Raji (cell line): ENCODE data around the gene ROBO1.

Experiments
- POLR2A ChIP-seq: IDR thresholded peaks from 2 replicates; pipeline ENCODE4 v1.6.1; 2011; ENCODE audit warnings: low read depth, low read length, control low read depth; ENCODE audit not compliant: insufficient read depth

ROBO1 gene

DNA sequence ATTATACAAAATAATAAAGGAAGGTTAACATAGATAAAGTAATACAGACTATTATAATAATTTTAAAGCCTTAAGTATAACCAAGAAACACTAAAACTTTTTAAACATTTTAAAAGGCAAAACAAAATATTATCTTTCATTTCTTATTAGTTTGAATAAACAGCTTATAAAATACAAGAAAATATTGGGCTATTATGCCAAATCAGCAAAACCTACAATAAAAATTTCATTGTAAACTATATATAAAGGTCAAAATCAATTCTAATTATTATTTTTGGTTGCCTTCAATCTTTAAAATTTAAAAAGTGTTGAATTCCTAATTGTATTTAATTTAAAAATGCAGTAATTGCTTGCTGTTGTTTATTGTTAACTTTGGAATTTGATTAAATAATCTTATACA lies 430.0 kb downstream of the ROBO1 start:
- no peak for TF ChIP-seq POLR2A

DNA sequence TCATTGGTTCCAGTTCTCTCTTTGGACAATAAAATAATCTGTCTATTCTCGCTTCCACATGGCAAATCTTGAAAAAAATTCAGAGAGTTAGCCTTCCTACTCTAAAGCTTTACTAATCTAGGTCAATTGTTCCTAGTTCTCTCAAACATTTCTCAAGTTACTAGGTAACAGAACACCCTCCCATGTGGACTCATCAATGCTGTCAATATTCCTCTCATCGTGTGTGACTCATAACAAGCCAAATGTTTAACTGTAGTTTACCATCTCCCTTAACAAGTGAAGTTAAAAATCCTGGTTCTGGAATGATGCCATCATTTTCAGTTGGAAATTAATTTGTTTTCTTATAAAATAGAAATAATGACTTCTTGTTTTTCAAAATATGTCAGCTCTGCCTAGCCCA lies 438.6 kb downstream of the ROBO1 start:
- no peak for TF ChIP-seq POLR2A

DNA sequence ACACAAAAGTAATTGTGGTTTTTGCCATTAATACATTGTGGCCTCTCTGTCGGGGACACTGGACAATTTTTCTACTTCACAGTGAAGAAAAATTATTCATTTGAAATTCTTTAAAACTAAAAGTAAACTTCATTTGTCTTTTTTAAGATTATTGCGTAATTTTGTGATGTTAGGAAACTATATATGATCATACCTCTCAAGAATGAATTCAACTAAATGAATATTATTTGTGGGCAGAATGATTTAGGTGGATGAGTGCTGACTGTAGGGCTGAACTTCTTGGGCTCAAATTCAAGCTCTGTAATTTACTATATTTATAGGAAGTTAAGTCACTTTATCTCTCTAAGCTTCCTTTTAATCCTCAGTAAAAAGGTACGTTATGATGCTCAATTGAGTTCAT lies 441.2 kb downstream of the ROBO1 start:
- TF ChIP-seq POLR2A = no peak

DNA sequence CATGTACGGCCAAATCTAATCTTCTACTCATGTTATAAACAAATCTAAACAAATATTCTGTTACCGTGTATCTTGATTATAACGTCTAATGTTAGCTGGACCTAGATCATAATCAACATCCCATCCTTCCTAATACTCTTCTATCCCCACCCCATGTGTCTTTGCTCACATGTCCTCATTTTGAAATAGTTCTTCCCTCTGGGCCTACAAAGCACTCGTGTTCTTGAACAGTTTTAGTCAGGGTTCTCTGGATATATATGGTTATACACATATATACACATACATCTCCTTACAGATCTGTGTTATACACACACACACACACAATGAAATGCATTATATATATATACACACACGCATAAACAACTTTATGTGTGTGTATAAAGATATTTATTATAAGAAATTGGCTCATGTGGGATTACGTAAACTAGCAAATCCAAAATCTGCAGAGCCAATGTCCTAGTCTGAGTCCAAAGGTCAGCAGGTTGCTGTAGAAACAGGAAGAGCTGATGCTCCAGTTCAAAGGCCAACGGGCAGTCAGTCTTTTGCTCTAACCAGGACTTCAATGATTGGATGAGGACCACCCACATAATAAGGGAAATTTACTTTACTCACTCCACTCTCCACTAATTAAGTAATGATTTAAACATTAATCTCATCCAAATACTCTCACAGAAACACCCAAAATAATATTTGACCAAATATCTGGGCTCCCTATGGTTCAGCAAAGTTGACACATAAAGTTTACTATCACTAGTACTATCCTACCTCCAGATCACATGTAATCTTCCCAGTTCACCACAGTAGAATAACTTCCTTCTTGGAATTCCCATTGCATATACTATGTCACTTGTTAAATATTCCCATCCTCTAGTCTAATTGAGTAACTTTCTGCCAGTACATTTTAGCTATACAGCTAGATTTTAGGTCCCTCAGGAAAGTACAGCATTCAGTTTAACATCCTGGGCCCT lies 450.0 kb downstream of the ROBO1 start:
- no peak for TF ChIP-seq POLR2A

DNA sequence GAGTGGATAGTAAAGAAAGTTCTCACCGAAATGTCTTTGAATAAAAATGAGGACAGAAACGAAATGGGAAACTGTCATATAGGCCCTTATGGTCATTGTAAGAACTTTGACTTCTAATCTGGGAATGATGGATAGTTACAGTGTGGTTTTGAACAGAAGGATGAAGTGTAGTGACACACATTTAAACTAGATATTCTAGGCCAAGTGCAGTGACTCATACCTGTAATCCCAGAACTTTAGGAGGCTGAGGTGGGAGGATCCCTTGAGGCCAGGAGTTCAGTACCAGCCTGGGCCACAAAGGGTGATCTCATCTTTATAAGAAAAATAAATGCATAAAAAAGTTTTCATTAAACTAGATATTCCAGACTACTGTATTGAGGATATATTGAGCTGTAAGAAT lies 452.8 kb downstream of the ROBO1 start:
- no peak for TF ChIP-seq POLR2A

DNA sequence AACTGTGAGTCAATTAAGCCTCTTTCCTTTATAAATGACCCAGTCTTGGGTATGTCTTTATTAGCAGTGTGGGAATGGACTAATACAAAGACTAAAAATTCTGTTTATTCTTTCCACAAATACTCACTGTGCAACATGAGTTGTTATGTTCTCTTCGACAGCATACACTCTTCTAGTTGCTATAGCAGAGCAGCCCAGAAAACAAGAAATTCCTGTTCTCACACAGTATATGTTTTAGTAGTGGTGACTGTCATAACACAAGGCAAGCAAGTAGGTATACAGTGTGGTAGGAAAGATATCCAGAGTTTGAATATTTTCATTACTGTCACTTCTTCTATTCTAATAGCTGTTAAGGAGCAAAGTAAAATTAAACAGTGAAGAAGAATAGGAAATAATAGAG lies 453.3 kb downstream of the ROBO1 start:
- no peak for TF ChIP-seq POLR2A

DNA sequence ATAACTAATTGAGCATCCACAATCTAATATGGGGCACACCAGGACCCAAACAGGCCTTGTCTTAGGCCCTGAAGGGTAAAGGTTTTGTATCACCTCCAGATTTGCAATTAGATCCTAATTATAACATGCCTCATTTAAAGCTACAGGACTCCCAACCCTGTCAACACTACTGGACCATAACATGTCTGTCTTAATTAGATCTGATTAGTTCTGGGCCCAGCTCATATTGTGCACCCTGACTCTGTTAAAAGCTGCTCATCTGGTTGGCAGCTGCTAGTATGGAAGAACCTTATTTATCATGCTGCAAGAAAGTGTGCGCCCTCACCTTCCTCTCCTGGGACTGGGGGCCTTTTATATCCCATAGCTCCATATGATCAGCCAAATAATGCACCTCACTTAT lies 457.8 kb downstream of the ROBO1 start:
- TF ChIP-seq POLR2A = no peak

DNA sequence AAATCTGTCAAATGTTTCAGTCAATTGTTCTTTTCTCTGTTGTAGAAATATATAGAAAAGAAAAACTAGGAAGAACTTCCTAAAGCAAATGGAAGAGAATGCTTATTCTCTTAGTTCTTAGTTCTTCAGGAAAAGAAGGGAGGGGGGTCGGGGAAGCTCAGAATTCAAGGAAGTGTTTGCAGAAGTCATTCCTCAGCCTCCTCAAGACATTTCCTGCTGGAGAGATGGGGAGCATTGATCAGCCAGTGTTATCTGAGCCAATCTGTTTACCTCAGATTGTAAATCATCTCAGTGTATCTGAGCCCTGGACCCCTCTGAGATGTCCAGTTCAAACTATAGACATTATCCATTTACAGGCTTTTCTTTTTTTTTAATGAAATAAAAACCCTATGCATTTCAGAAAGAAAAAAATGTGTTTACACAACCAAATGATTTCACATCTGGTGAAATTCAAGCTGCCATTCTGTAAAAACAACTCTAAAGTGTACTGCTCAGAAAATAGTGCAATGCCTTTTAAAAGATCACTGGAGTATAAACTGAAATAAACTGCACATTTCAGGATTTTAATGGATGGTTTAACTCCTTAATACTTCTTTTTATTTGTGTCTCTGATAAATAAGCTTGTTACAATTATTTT lies 460.7 kb downstream of the ROBO1 start:
- TF ChIP-seq POLR2A = no peak

DNA sequence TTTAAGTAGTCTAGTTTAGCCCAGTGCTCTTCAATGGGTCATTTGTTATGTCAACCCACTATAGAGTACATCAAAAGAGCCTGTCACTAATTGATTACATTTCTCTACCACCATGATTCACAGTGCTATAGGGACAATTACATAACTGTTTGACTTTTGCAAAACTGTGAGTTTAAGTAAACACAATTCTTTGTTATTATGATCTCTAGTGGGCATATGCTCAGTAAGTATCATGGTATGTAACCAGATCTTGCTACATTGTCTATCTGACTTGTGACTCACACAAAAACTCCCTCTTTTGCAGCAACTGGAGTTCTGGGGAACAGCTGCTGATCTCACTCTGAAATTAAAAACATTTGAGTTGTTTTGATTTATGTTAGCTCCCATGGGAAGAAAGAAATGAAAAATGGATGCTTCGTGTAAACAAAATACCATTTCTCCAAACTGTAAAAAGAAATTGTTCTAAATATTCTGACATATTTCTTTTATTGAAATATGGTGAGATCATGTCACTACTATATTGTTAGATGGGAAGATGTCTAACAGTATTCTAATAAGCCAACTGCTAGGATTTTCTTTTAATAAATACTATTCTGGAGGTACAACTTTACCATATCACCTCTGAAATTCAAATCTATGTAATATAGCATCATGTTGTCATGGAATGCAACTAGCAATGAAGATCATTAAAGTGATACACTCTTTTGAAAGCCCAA lies 470.4 kb downstream of the ROBO1 start:
- TF ChIP-seq POLR2A = no peak

DNA sequence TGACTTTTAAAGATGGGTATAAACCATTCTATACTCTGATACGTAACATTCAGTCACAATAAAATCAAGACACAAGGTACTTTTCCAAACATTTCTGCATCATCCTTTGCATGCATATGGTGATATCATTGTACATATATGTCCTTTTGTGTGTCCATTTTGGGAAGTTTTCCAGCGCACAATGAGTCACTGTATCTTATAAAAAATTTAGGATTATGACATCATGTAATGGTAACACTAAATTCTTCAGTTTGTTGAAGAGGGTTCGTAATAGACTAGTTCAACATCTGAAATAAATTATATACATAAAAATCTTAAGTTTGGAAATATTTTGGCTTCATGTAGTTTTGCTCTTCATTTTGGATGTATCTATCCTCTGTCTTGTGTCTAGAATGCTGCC lies 480.9 kb downstream of the ROBO1 start:
- TF ChIP-seq POLR2A = no peak

DNA sequence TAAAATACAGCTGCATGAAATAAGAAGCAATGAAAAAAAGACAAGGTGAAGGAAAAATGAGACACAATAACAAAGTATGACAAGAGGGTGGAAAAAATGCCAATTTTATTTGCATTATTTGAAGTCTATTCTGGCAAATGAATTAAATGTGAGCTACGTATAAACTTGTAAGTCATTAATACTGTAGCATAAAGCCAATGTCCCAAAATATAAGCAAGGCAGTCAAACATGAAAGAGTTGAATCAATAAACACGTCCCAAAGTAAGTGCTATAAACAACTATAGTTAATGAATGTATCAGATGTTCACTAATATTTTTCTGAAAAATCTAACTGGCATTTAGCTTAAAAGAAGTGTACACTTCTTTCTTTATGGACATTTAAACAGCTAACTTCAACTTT lies 481.9 kb downstream of the ROBO1 start:
- no peak for TF ChIP-seq POLR2A

DNA sequence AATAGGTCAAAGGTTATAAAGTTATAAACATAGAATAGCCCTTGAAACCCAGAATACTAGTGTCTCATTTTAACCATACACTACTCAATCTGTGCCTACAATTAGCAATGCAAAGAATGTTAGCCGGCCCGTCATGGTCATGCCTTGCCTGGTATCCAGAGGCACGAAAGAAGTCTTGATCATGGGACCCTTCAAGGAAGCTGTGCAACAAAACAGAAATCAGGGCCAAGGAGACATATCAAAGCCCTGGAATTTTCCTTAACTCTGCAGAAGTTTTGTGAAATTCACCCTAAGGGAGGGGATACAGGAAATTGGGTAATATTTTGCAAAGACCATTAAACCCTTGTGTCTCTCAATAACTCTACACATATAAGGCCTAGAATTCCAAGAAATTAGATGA lies 482.4 kb downstream of the ROBO1 start:
- no peak for TF ChIP-seq POLR2A

DNA sequence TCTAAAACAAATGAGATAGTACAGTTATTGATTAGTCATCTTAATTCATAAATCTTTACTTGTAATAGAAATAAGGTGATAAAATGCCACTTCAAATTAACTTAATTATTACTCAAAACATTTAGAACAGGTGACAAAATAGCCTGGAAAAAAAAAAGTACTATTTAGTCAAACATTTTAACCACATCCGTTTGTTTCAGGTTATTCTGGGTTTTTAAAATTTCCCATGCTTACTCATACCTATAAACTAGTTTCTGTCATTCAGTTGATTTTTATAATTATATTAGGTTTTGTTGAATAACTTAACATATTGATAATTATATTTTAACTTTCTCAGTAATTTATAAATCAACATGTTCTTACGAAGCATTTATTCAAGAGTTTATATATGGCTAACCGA lies 483.0 kb downstream of the ROBO1 start:
- no peak for TF ChIP-seq POLR2A

DNA sequence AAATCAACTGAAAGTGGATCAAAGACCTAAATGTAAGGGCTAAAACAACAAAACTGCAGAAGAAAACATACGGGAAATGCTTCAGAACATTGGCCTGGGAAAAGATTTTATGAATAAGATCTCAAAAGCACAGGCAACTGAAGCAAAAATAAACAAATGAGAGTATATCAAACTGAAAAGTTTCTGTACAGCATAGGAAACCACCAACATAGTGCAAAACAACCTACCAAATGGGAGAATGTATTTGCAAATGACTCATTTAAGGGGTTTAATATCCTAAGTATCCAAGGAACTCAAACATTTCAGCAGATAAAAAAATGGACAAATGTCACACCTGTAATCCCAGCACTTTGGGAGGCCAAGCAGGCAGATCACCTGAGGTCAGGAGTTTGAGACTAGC lies 489.1 kb downstream of the ROBO1 start:
- TF ChIP-seq POLR2A = no peak

DNA sequence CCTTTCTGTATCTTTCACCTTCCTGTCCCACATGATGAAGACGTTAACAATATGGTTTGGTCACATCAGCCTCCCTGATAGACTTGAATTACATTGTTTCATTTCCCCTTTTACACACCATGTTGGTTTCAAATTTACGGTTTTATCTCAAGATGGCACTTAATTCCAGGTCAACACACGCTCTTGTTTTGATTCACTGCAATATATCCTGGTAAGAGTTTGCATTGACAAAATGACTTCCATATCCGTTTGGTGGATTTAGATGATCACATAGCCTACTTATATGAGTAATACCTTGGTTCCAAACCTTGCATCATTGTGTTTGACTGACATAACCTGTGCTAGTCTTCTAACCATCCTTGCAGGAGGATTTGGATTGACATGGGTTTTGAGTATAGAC lies 499.4 kb downstream of the ROBO1 start:
- TF ChIP-seq POLR2A = no peak

DNA sequence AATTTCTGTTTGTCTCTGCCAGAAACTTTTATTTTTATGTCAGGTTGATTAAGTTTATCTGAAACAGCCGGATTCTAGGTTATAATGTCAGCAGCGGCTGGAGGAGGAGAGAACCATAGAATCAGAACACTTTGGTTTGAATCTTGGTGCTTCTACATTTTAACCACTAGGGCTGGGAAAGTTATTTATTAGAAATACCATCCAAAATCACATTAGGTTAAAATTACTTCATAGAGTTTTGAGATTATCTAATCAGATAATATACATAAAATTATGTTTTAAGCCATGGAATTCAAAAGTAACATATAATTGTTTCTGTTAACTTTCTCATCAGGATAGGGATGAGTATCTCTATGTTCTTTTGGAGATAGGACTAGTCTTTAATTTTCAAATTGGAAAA lies 502.9 kb downstream of the ROBO1 start:
- TF ChIP-seq POLR2A = no peak
